CD4-positive, alpha-beta T cell treated with Interleukin-15 for 1 hour (primary cell): ENCODE data around the gene MBD3L2B.
"Not testable (repeated sequence)": the region's sequence is repeated elsewhere in the genome, so short reads cannot be mapped to it uniquely, and the experiment has no call there.

Experiments used
- DNase-seq: peaks from one replicate; pipeline ENCODE4 v3.0.0-alpha.2; 2020

MBD3L2B gene

DNA sequence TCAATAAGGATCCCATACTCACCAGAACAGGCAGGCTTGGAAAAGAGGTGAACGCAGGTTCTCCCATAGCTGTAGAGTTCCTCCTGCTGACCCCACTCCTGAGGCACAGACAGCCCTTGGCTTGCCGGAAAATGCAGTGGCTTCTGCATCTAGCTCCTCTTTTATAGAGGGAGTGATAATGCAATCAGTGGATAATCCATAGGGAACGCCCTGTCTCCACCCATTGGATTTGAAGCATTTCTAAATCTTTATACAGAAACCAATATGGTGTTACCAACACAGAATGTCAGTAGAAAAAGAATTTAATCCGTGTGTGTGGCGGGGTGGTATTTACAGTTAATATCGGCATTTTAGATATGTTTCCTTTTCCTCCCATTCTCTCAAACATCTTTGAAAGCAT lies at the start of gene MBD3L2B:
TSS of gene MBD3L2B (minus strand) at position 101 of the 400 bp plus-strand sequence. CDS start at position 67, 34 bp downstream.
- DNase-seq, result not testable (repeated sequence)

DNA sequence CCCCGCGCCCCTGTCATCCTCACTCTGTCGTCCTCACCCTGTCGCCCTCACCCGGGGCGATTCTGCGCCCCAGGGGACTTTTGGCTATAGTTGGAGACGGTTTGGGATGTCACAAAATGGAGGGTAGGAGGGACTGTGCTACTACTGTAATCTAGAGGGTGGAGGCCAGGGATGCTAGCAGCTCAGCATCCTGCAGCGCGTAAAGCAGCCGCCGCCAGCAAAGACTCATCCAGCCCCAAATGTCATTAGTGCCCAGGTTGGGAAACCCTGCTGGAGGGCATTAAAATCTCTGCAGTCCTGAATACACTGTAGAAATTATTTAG lies 48.6 kb upstream of the MBD3L2B start:
- DNase-seq, result no peak

DNA sequence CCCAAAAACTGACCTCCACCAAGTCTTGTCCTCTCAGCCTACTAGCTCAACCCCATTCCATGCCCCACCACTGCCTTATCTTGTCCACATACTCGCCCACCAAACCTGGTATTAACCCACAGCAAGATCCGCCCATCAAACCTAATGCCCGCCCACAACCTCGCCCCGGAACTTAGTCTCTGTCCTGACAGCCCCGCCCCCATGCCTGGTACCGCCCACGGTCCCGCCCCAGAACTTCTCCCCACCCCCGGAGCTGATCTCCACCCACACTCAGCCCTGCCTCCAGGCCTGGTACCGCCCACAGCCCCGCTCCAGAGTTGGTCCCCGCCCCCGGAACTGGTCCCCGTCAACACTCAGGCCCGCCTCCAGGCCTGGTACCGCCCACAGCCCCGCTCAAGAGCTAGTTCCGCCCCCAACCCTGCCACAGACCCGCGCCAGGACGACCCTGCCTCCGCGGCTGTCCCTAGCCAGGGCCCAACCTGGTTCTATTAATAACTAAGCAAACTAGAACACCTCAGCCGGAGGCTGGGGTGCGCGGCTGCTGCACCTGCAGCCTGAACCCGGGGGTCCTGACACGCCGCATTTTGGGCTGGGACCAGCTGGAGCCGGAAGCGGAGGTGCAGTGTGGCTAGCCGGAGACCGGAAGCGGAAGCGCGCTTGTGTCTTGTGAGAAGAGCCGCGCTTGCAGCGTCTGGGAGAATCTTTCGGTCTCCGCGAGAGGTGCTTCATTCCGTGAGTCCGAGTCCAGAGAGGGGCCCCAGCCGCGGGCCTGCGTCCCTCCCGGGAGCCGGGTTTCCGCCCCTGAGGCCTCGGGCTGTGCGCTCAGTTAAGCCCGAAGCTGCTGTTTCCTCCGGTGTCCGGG lies 48.0 kb upstream of the MBD3L2B start, which contains the start of gene ZNF557:
TSS of gene ZNF557 (plus strand) at position 662 of the 862 bp plus-strand sequence. CDS start 5,372 bp downstream, outside the sequence.
- DNase-seq, result peak; percentile 98

DNA sequence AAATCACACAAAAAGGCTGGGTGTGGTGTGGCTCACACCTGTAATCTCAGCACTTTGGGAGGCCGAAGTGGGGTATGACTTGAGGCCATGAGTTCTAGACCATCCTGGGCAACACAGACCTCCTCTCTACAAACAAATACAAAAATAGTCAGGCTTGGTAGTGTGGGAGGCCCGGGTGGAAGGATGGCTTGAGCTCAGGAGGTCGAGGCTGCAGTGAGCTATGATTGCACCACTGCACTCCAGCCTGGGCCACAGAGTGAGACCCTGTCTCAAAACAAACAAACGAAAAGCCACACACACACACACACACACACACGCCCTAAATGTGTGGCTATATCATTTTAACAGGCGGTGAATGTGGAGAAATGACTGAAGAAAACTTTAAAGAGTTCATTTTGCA lies 47.4 kb upstream of the MBD3L2B start:
- DNase-seq, result no peak

DNA sequence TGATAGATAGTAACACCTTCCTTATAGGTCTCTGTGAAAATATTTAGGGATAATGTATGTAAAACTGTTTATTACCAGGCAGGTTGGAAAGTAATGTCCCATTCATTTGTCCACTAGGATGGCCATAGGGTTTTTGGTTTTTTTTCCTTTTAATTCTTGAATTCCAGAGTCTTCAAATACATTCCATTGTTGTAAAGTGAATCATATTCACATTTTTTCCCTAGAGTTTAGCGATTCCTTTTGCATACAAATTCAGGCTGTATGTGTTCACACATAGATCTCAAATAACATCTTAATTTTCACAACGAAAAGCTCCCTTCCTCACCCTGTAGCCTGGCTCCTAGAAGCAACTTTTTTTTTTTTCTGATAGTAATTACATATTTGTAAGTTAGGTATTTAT lies 46.5 kb upstream of the MBD3L2B start:
- no peak for DNase-seq

DNA sequence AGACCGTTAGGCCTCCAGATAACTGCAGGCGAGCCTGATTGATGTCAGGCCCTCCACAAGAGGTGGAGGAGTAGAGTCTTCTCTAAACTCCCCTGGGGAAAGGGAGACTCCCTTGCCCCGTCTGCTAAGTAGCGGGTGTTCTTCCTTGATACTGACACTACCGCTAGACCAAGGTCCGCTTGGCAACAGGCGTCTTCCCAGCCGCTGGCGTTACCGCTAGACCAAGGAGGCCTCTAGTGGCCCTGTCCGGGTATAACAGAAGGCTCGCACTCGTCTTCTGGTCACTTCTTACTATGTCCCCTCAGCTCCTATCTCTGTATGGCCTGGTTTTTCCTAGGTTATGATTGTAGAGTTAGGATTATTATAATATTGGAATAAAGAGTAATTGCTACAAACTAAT lies 45.9 kb upstream of the MBD3L2B start:
- DNase-seq, result not testable (repeated sequence)

DNA sequence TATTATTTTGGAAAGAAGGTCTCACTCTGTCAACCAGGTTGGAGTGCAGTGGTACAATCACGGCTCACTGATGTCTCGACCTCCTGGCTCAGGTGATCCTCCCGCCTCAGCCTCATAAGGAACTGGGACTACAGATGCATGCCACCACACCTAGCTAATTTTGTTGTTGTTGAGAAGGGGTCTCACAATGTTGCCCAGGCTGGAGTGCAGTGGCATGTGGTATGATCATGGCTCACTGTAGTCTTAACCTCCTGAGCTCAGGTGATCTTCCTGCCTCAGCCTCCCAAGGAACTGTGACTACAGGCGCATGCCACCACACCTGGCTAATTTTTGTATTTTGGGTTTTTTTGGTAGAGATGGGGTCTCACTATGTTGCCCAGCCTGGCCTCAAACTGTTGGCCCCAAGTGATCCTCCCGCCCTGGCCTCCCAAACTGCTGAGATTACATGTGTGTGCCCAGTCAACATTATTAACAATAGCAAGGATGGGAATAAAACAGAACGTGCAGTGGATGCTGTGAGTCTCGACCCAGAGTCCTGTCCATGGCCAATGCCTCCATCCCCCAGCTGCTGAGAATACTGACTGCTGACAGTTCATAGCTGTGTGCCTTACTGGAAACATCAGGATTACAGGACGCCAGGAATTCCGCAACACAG lies 42.7 kb upstream of the MBD3L2B start:
- no peak for DNase-seq

DNA sequence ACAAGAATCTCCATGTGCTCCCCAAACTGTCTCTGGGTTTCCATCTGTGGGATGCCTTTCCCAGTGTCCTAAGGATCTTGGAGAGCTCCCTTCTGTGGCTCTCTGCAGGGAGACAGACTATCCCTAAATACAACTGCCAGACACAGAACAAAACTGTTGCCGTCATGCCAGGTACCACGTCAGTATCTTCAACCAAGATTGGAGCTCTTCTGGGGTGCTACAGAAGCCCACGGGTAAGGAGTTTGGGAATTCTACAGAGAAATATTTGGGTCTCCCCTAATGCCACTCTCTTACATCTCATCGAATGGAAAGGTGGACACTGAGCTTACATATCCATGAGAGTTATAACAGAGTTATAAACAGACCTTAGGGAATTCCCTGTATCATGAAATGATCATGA lies 42.1 kb upstream of the MBD3L2B start:
- DNase-seq, result no peak

DNA sequence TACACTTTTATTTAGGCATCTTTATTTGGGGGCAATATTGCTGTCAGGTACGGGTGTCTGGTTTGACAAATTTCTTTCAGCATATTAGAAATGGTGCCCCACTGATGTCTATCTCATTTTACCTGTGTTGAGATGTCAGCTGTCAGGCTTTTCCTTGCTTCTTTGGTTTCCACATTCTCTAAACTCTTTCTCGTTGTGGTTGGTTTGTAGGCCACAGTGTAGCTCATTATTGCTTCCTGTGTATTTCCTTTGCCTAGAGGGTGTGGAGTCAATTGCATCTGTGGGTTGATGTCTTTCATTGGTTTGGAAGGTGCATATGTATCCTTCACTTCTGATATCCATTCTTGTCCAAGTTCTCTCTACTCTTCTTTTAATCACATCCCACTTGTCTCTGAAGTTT lies 38.7 kb upstream of the MBD3L2B start:
- not testable (repeated sequence) for DNase-seq

DNA sequence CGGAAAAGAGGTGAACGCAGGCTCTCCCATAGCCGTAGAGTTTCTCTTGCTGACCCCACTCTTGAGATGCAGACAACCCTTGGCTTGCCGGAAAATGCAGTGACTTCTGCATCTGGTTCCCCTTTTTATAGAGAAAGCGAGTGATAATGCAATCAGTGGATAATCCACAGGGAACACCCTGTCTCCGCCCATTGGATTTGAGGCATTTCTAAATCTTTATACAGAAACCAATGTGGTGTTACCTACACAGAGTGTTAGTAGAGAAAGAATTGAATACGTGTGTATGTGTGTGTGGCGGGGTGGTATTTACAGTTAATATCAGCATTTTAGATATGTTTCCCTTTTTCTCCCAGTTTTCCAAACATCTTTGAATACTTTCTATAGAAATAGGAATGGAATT lies 37.3 kb upstream of the MBD3L2B start, which contains the start of gene MBD3L3:
TSS of gene MBD3L3 (minus strand) at position 101 of the 400 bp plus-strand sequence. CDS start at position 30, 71 bp downstream.
- not testable (repeated sequence) for DNase-seq

DNA sequence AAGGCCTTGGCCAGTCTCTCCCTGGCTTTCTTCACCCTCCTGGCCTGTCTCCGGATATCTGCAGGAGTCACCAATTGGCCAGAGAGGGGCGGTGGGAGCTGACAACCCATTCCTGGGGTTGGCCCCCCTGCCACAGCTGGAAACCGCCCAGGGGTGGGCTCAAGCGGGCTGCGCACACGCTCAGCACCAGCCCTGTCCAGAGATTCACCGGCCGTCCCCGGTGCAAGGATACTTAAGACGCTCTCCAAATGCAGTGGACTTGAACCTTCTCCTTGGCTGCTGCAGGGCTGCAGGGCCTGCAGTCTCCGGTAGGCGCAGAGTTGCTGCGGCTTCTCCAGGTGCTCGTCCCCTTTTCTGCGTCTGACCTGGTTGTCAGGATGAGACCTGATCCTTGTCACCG lies 35.1 kb upstream of the MBD3L2B start:
- DNase-seq, result not testable (repeated sequence)

DNA sequence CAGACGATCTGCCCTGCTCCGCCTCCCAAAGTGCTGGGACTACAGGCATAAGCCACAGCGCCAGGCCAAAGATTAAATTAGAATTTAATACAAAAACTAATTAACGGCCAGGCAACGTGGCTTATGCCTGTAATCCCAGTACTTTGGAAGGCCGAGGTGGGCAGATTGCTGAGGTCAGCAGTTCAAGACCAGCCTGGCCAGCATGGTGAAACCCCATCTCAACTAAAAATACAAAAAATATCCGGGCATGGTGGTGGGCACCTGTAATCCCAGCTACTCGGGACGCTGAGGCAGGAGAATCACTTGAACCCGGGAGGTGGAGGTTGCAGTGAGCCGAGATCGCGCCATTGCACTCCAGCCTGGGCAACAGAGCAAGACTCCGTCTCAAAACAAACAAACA lies 34.4 kb upstream of the MBD3L2B start:
- DNase-seq, result not testable (repeated sequence)

DNA sequence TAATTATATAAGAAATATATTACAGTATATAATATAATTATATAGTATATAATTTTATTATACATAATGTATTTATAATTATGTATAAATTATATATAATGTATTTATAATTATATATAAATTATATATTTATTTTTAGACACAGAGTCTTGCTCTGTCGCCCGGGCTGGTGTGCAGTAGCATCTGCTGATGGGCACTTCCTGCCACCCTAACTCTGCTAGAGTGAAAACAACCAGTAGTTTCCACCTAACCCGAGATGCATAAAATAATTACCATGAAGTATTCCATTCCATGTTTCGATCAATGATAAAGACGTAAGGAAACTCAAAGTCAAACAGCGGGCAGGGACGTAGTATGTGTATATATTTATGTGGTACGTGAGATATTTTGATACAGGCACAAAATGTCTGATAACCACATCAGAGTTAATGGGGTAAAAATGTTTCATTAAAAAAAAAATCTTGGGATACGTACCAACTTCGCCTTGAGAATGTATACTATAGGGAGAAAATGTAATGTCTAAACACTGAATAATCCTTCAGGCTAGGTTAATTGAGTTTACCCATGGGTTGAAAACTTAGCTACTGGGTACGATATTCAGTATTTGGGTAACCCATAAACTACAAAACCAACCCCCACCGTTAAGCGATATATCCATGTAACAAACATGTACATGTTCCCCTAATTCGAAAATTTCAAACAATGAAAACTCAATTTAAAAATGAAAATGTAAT lies 33.6 kb upstream of the MBD3L2B start:
- not testable (repeated sequence) for DNase-seq

DNA sequence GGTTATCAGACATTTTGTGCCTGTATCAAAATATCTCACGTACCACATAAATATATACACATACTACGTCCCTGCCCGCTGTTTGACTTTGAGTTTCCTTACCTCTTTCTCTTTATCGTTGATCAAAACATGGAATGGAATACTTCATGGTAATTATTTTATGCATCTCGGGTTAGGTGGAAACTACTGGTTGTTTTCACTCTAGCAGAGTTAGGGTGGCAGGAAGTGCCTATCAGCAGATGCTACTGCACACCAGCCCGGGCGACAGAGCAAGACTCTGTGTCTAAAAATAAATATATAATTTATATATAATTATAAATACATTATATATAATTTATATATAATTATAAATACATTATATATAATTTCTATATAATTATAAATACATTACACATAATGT lies 31.7 kb upstream of the MBD3L2B start:
- not testable (repeated sequence) for DNase-seq

DNA sequence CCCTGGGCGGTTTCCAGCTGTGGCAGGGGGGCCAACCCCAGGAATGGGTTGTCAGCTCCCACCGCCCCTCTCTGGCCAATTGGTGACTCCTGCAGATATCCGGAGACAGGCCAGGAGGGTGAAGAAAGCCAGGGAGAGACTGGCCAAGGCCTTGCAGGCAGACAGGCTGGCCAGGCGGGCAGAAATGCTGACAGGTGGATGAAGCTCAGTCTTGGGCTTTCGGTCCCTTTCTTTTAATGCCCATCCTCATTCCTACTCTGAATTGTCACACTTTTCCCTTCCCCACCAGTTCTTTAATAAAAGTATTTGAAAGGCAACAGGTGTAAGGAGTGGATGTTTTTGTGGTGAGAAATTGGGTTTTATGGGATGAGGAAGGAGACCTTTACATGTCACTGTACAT lies 30.2 kb upstream of the MBD3L2B start:
- DNase-seq, result not testable (repeated sequence)

DNA sequence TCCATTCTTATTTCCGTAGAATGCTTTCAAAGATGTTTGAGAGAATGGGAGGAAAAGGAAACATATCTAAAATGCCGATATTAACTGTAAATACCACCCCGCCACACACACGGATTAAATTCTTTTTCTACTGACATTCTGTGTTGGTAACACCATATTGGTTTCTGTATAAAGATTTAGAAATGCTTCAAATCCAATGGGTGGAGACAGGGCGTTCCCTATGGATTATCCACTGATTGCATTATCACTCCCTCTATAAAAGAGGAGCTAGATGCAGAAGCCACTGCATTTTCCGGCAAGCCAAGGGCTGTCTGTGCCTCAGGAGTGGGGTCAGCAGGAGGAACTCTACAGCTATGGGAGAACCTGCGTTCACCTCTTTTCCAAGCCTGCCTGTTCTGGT lies 27.8 kb upstream of the MBD3L2B start, which contains the start of gene MBD3L2:
TSS of gene MBD3L2 (plus strand) at position 301 of the 400 bp plus-strand sequence. CDS start at position 354, 53 bp downstream.
- DNase-seq, result not testable (repeated sequence)

DNA sequence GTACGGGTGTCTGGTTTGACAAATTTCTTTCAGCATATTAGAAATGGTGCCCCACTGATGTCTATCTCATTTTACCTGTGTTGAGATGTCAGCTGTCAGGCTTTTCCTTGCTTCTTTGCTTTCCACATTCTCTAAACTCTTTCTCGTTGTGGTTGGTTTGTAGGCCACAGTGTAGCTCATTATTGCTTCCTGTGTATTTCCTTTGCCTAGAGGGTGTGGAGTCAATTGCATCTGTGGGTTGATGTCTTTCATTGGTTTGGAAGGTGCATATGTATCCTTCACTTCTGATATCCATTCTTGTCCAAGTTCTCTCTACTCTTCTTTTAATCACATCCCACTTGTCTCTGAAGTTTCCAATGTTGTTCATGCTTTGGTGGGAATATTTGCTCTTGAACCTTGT lies 20.3 kb upstream of the MBD3L2B start:
- DNase-seq, result not testable (repeated sequence)

DNA sequence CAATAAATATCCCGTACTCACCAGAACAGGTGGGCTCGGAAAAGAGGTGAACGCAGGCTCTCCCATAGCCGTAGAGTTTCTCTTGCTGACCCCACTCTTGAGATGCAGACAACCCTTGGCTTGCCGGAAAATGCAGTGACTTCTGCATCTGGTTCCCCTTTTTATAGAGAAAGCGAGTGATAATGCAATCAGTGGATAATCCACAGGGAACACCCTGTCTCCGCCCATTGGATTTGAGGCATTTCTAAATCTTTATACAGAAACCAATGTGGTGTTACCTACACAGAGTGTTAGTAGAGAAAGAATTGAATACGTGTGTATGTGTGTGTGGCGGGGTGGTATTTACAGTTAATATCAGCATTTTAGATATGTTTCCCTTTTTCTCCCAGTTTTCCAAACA lies 18.8 kb upstream of the MBD3L2B start, which contains the start of gene MBD3L4:
TSS of gene MBD3L4 (minus strand) at position 101 of the 400 bp plus-strand sequence. CDS start at position 66, 35 bp downstream.
- DNase-seq, result not testable (repeated sequence)

DNA sequence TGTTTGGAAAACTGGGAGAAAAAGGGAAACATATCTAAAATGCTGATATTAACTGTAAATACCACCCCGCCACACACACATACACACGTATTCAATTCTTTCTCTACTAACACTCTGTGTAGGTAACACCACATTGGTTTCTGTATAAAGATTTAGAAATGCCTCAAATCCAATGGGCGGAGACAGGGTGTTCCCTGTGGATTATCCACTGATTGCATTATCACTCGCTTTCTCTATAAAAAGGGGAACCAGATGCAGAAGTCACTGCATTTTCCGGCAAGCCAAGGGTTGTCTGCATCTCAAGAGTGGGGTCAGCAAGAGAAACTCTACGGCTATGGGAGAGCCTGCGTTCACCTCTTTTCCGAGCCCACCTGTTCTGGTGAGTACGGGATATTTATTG lies 9.0 kb upstream of the MBD3L2B start, which contains the start of gene MBD3L5:
TSS of gene MBD3L5 (plus strand) at position 301 of the 400 bp plus-strand sequence. CDS start at position 335, 34 bp downstream.
- DNase-seq, result not testable (repeated sequence)

DNA sequence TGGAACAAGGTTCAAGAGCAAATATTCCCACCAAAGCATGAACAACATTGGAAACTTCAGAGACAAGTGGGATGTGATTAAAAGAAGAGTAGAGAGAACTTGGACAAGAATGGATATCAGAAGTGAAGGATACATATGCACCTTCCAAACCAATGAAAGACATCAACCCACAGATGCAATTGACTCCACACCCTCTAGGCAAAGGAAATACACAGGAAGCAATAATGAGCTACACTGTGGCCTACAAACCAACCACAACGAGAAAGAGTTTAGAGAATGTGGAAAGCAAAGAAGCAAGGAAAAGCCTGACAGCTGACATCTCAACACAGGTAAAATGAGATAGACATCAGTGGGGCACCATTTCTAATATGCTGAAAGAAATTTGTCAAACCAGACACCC lies 7.6 kb upstream of the MBD3L2B start:
- DNase-seq, result not testable (repeated sequence)

DNA sequence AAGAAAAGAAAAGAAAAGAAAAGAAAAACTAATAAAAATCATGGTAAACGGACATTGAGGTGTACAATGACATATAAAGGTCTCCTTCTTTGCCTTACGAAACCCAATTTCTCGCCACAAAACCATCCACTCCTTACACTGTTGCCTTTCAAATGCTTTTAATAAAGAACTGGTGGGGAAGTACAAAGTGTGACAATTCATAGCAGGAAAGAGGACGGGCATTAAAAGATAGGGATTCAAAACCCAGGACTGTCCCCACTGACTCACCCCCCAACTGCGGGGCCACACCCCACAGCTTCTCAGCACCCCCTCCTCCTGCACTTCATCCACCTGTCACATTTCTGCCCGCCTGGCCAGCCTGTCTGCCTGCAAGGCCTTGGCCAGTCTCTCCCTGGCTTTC lies 2.4 kb downstream of the MBD3L2B start:
- DNase-seq, result no peak

DNA sequence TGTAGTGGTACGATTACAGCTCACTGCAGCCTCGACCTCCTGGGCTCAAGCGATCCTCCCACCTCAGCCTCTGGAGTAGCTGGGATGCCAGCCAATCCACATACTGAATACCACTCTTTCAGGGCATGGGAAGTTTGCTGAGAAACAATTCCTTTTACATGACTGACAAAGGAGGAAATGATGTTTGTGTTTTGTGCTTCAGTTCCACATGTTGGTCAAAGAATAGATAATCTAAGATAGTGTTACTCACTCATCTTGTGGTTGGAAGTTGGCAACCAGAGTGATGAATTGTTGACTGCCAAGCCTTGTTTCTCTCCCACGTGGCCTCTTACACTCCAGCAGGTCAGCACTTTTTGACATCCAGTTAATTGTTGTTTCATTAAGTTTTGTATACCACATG lies 7.6 kb downstream of the MBD3L2B start:
- no peak for DNase-seq
